WI38 (cell line): ENCODE data around the gene ITGAL.

Experiments
- H3K4me3 ChIP-seq: 2 replicates; pipeline ENCODE4 v1.5.1; 2011; ENCODE audit warnings: low read depth, mild to moderate bottlenecking, control low read depth, low read length
- TF ChIP-seq, protein P1 (sequence below): IDR thresholded peaks from 2 replicates; pipeline ENCODE4 v1.5.1; 2012; ENCODE audit warnings: low read depth, mild to moderate bottlenecking, control low read depth, low read length

ITGAL gene

DNA sequence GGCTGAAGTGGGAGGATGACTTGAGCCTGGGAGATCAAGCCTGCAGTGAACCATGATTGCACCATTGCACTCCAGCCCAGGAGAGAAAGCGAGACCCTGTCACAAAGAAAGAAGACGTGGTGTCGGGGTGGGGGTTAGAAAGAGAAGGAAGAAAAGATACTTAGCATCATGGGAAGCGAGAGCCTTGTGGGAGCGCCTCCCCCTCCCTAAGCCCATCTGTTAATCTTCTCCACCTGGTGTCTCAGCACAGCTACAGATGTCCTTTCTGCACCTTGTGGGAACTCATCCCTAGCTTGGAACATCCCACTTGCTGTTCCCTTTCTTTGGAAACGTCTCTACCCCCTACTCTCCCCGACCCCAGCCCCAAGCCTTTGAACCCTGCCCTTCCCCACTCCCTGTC, 93.0 kb downstream of the ITGAL start:
- H3K4me3 ChIP-seq = no peak overlapping the region
- TF ChIP-seq, protein P1, sequence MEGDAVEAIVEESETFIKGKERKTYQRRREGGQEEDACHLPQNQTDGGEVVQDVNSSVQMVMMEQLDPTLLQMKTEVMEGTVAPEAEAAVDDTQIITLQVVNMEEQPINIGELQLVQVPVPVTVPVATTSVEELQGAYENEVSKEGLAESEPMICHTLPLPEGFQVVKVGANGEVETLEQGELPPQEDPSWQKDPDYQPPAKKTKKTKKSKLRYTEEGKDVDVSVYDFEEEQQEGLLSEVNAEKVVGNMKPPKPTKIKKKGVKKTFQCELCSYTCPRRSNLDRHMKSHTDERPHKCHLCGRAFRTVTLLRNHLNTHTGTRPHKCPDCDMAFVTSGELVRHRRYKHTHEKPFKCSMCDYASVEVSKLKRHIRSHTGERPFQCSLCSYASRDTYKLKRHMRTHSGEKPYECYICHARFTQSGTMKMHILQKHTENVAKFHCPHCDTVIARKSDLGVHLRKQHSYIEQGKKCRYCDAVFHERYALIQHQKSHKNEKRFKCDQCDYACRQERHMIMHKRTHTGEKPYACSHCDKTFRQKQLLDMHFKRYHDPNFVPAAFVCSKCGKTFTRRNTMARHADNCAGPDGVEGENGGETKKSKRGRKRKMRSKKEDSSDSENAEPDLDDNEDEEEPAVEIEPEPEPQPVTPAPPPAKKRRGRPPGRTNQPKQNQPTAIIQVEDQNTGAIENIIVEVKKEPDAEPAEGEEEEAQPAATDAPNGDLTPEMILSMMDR = no peak

DNA sequence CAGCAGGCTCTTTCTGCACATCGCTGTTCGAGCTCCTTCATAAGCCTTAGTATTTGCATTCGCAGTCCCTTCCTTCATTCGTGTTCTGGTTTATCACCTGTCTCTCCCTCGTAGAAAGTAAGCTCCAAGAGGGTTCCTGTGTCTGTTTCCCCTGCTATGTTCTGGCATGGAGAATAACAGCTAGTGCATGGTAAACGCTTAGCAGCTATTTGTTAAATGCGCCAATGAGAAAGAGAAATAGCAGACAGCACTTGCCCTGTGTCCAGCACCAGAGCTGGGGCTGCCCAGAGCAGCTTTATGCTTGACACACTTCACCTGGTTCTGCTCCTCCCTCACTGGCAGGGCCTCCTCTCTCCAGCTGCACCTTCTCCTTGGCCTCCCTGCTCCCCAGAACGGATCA, 93.4 kb downstream of the ITGAL start:
- H3K4me3 ChIP-seq = no peak overlapping the region
- TF ChIP-seq, protein P1 = no peak

DNA sequence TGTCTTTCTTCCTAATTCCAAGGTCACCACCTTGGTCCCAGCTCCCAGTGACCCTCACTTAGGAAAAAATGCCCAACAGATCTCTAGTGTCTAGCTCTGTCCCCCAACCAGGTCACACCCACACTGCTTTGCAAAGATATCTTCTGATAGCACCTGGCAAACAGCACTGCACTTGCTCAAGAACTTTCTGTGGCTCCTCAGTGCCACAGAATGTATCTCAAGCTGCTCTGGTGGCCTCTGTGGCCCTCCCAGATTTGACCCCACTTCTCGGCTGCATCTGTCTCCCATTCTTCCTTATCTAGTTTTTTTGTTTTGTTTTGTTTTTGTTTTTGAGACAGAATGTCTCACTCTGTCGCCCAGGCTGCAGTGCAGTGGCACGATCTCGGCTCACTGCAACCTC, 94.0 kb downstream of the ITGAL start:
- no peak overlapping the region for H3K4me3 ChIP-seq
- TF ChIP-seq, protein P1 = no peak

DNA sequence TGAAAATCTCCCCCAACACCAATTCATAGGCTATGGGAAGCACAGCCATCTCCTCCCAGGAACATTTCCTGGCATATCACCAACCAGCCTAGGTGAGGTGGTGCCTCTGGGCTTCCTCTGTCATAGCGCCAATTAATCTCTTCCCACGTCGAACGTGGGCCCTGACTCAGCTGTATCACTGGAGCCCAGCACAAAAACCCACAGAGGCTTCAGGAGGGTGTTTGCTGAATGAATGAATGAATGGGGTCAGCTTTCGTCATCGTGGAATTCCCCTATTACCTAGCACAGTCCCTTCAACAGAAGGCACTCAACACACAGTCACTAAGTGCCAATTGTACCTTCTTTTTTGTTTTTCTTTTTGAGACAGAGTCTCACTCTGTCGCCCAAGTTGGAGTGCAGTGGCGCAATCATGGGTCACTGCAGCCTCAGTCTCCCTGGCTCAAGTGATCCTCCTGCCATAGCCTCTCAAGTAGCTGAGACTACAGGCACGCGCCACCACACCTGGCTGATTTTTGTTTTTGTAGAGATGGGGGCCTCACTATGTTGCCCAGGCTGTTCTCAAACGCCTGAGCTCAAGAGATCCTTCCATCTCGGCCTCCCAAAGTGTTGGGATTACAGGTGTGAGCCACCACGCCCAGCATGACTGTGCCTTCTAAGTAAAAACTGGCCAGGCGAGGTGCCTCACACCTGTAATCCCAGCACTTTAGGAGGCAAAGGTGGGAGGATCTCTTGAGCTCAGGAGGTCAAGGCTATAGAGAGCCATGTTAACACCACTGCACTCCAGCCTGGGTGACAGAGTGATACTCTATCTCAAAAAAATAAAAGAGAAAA, 94.8 kb downstream of the ITGAL start:
- TF ChIP-seq, protein P1 = no peak
- no peak overlapping the region for H3K4me3 ChIP-seq

DNA sequence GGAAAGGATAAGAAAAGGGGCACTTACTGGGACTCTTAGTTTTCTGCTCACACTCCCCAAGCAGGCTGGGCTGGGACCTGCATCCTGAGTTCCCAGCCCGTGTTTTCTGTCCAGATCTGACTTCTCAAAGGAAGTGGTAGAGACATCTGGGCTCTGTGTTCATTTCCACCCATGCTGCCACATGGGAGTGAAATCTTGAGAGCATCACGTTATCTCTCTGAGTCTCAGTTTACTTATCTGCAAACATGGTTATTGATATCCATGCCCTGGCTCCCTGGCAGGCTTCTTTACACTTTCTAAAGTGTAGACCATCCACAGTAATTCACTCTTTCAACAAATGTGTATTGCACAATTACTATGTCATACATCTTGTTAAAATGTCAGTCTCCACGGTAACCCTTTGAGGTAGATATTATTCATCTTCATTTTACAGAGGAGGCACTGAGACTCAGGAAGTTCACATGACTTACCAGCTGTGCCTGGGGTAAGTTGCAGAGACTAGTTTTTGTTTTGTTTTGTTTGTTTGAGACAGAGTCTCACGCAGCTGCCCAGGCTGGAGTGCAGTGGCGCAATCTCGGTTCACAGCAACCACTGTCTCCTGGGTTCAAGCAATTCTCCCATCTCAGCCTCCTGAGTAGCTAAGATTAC, 95.6 kb downstream of the ITGAL start:
- no peak overlapping the region for H3K4me3 ChIP-seq
- TF ChIP-seq, protein P1 = no peak

DNA sequence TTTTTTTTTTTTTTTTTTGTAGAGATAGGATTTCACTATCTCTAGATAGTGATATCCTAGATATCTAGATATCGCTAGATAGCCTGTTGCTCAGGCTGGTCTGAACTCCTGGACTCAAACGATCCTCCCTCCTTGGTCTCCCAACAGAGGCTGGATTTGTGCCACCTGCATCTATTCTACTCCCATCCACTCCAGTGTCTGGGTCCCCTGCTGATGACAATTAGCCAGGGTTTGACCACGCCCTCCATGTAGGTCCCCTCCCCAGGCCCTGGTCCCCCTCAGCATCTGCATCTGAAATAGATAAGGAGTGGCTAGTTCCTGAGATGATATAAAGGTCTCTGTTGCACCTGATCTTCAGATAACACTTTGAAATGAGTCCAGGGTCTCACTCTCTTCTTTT, 96.7 kb downstream of the ITGAL start:
- TF ChIP-seq, protein P1 = no peak
- no peak overlapping the region for H3K4me3 ChIP-seq
